GM23338 (cell line): Measurements from ENCODE around the gene TMEM178B.

Experiments
- CTCF ChIP-seq, 2 experiments: fragments of 200-600 bp in 1 of 2; sonication (generic) in 1 of 2; conservative IDR thresholded peaks; 2 replicates each; pipeline versions ENCODE4 v1.5.1 to v1.6.1; 2016 to 2017; ENCODE audit warnings: antibody characterized with exemption in 2 of 2, low read depth in 2 of 2, mild to moderate bottlenecking in 2 of 2, moderate library complexity in 1 of 2
- POLR2AphosphoS5 ChIP-seq: IDR thresholded peaks from 2 replicates; pipeline ENCODE4 v1.6.1; 2016; ENCODE audit warnings: antibody characterized with exemption, low read depth

- no peak for TF ChIP-seq CTCF (conservative IDR thresholded peaks at IDR 0.05; ENCODE audit: low read depth in 2 of 2)
- TF ChIP-seq POLR2AphosphoS5 = no peak
Observed at GRCh38 chr7:141160246-141160860, 86.5 kb downstream of the TMEM178B start.
